IMR-90 (cell line): ENCODE data around the gene C16orf96.

Source experiments
- CEBPB ChIP-seq: IDR thresholded peaks from 2 replicates; pipeline ENCODE4 v1.6.1; 2012; ENCODE audit warnings: low read depth, low read length, improper control_type of control experiment
- ELK1 ChIP-seq: fragments of 150-350 bp; IDR thresholded peaks from 2 replicates; pipeline ENCODE4 v1.6.1; 2016; ENCODE audit warnings: low read depth, mild to moderate bottlenecking, low read length, moderate library complexity, borderline replicate concordance
- MAFK ChIP-seq: IDR thresholded peaks from 2 replicates; pipeline ENCODE4 v1.6.1; 2012; ENCODE audit warnings: low read depth, low read length, improper control_type of control experiment
- MAZ ChIP-seq: IDR thresholded peaks from 2 replicates; pipeline ENCODE4 v1.6.1; 2012; ENCODE audit warnings: low read depth, mild to moderate bottlenecking, low read length, improper control_type of control experiment, moderate library complexity, borderline replicate concordance
- MXI1 ChIP-seq: IDR thresholded peaks from 2 replicates; pipeline ENCODE4 v1.6.1; 2012; ENCODE audit warnings: low read depth, mild to moderate bottlenecking, low read length, moderate library complexity, borderline replicate concordance
- POLR2A ChIP-seq: IDR thresholded peaks from 2 replicates; pipeline ENCODE4 v1.6.1; 2012; ENCODE audit warnings: mild to moderate bottlenecking, low read depth, low read length
- RCOR1 ChIP-seq: IDR thresholded peaks from 2 replicates; pipeline ENCODE4 v1.6.1; 2012; ENCODE audit warnings: mild to moderate bottlenecking, low read length, improper control_type of control experiment; ENCODE audit not compliant: insufficient replicate concordance
- RFX5 ChIP-seq: IDR thresholded peaks from 2 replicates; pipeline ENCODE4 v1.8.0; 2012; ENCODE audit warnings: low read depth, mild to moderate bottlenecking, low read length, moderate library complexity
- SMC3 ChIP-seq: fragments of 150-350 bp; IDR thresholded peaks from 2 replicates; pipeline ENCODE4 v1.6.1; 2016; ENCODE audit warnings: low read depth, mild to moderate bottlenecking, antibody characterized with exemption, low read length, moderate library complexity
- USF2 ChIP-seq: fragments of 150-350 bp; IDR thresholded peaks from 2 replicates; pipeline ENCODE4 v1.6.1; 2017; ENCODE audit warnings: mild to moderate bottlenecking, antibody characterized with exemption, low read length, low read depth
- TF ChIP-seq, protein P1 (sequence below): conservative IDR thresholded peaks from 2 replicates; pipeline ENCODE4 v1.5.1; 2012; ENCODE audit warnings: mild to moderate bottlenecking, low read depth, low read length, improper control_type of control experiment

GRCh38 chr16:4578961-4579530 lies 22.9 kb downstream of the C16orf96 start:
- TF ChIP-seq, protein P1, sequence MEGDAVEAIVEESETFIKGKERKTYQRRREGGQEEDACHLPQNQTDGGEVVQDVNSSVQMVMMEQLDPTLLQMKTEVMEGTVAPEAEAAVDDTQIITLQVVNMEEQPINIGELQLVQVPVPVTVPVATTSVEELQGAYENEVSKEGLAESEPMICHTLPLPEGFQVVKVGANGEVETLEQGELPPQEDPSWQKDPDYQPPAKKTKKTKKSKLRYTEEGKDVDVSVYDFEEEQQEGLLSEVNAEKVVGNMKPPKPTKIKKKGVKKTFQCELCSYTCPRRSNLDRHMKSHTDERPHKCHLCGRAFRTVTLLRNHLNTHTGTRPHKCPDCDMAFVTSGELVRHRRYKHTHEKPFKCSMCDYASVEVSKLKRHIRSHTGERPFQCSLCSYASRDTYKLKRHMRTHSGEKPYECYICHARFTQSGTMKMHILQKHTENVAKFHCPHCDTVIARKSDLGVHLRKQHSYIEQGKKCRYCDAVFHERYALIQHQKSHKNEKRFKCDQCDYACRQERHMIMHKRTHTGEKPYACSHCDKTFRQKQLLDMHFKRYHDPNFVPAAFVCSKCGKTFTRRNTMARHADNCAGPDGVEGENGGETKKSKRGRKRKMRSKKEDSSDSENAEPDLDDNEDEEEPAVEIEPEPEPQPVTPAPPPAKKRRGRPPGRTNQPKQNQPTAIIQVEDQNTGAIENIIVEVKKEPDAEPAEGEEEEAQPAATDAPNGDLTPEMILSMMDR: no peak
- TF ChIP-seq POLR2A (no peak), RCOR1 (no peak), RFX5 (no peak), MXI1 (no peak), ELK1 (no peak), USF2 (no peak), MAZ (no peak), SMC3 (no peak), CEBPB (no peak), MAFK (no peak)
